ENCODE data around the gene KIF16B.

GRCh38 chr20:16541878-16542277 lies 31.4 kb downstream of the KIF16B start:
- no peak for TF ChIP-seq ARNTL (CRISPR knock-in tag; IDR thresholded peaks at IDR 0.05; ENCODE audit: borderline replicate concordance, low read depth)
- no peak for TF ChIP-seq BACH2 (CRISPR knock-in tag; IDR thresholded peaks at IDR 0.05; ENCODE audit: borderline replicate concordance)

All from SK-N-SH treated with all-trans-retinoic acid at 6 μM for 48 hours (cell line).